Astrocyte of the cerebellum (primary cell): ENCODE results near the gene LRP6.

ENCODE experiments used
- DNase-seq: peaks from one replicate; pipeline ENCODE4 v3.0.0-alpha.2; 2011; ENCODE audit warnings: low read depth
- H3K4me3 ChIP-seq: 2 replicates; pipeline ENCODE4 v1.5.1; 2011; ENCODE audit warnings: mild to moderate bottlenecking, low read depth, low read length, moderate library complexity
- in situ Hi-C: cut with HindIII; loops from 2 replicates; pipeline ENCODE4 v1.10.0; 2017; ENCODE audit warnings: low sequenced_read_pairs
- TF ChIP-seq, protein P1 (sequence below): IDR thresholded peaks from 2 replicates; pipeline ENCODE4 v1.5.1; 2012; ENCODE audit warnings: low read length, low read depth, moderate library complexity, mild to moderate bottlenecking; ENCODE audit errors: missing control alignments

LRP6 gene

GRCh38 chr12:12212769-12213168, 54.1 kb downstream of the LRP6 start:
- no peak for DNase-seq
- TF ChIP-seq, protein P1, sequence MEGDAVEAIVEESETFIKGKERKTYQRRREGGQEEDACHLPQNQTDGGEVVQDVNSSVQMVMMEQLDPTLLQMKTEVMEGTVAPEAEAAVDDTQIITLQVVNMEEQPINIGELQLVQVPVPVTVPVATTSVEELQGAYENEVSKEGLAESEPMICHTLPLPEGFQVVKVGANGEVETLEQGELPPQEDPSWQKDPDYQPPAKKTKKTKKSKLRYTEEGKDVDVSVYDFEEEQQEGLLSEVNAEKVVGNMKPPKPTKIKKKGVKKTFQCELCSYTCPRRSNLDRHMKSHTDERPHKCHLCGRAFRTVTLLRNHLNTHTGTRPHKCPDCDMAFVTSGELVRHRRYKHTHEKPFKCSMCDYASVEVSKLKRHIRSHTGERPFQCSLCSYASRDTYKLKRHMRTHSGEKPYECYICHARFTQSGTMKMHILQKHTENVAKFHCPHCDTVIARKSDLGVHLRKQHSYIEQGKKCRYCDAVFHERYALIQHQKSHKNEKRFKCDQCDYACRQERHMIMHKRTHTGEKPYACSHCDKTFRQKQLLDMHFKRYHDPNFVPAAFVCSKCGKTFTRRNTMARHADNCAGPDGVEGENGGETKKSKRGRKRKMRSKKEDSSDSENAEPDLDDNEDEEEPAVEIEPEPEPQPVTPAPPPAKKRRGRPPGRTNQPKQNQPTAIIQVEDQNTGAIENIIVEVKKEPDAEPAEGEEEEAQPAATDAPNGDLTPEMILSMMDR, result no peak
- H3K4me3 ChIP-seq, result no peak overlapping the region

DNA sequence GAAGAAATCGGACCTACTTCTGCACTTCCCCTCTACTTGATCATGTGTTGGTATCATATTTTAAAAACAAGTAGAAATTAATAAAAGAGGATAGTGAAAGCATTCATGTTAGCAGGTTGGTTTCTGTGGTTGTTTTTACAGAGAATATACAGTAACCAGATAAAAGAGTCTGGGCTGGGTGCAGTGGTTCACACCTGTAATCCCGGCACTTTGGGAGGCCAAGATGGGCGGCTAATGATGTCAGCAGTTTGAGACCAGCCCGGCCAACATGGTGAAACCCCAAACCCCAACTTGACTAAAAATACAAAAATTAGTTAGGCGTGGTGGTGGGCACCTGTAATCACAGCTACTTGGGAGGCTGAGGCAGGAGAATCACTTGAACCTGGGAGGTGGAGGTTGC, 55.9 kb downstream of the LRP6 start:
- TF ChIP-seq, protein P1, result no peak
- DNase-seq, result no peak
- no peak overlapping the region for H3K4me3 ChIP-seq
- in situ Hi-C loops, result no loop called here

More at GRCh38 chr12:12212769-12213168, 54.1 kb downstream of the LRP6 start:
- in situ Hi-C loops, result no loop called here

DNA sequence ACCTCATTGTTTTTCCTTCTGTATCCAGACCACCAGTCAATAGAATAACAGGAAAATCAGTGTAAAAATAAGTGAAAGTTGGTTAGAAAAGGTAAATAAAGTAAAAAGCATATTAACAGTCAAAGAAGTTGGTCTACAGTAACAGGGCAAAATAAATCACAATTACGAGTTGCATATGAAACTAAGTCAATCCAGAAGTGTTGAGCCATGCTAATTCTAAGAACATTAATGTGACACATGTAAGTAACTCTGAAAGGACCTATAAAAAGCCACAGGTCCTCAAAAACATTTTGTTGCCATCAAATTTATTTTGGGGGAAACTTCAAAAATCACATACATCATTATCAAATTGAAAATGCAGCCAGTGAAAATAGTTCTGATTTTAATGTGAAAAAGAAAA, 56.4 kb downstream of the LRP6 start:
- in situ Hi-C loops, result no loop called here
- no peak for DNase-seq
- H3K4me3 ChIP-seq, result no peak overlapping the region
- TF ChIP-seq, protein P1, result no peak

DNA sequence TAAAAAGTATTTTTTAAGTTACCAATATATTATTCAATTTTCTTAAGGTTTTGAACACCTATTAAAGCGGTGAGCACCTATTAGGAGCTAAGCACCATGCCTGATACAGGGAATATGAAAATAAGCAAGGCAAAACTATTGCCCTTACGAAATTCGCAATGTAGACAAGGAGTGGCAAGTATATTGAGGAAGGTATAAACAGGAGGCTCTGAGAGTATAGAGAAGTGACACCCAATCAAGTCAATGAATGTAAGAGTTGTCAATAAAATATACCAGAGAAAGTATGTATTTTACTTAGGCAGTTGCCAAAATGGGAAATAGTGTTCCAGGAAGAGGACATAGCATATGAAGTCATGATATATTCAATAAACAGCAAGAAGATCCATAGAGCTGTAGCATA, 57.2 kb downstream of the LRP6 start:
- TF ChIP-seq, protein P1, result no peak
- in situ Hi-C loops, result no loop called here
- no peak overlapping the region for H3K4me3 ChIP-seq
- DNase-seq, result no peak

GRCh38 chr12:12209043-12209442, 57.8 kb downstream of the LRP6 start:
- DNase-seq, result no peak
- H3K4me3 ChIP-seq, result no peak overlapping the region
- TF ChIP-seq, protein P1, result no peak

GRCh38 chr12:12207746-12208145, 59.1 kb downstream of the LRP6 start:
- no peak for DNase-seq
- H3K4me3 ChIP-seq, result no peak overlapping the region
- TF ChIP-seq, protein P1, result no peak
- in situ Hi-C loops, result no loop called here

More at GRCh38 chr12:12209043-12209442, 57.8 kb downstream of the LRP6 start:
- in situ Hi-C loops, result no loop called here
